CD14-positive monocyte (primary cell): Measurements from ENCODE around the gene HACD3. TPM values are rescaled to one million over a fixed set of nuclear protein-coding genes. Genes with fewer than 3 reads are reported as not detected.

Experiments used
- DNase-seq, 3 donors: peaks; one replicate each; pipeline ENCODE4 v3.0.0-alpha.2; 2011 to 2022
- H2AFZ ChIP-seq: 2 replicates; pipeline ENCODE4 v1.6.0; 2012; ENCODE audit warnings: mild to moderate bottlenecking, low read depth, low read length, inconsistent platforms; ENCODE audit not compliant: insufficient read depth, poor library complexity, severe bottlenecking
- H3K27ac ChIP-seq, 2 donors: 1 replicate in 1 of 2; 2 replicates in 1 of 2; pipeline ENCODE4 v1.5.1; 2012 to 2013; ENCODE audit warnings: low read length in 2 of 2, control low read depth in 1 of 2, inconsistent platforms in 1 of 2, low read depth in 1 of 2, mild to moderate bottlenecking in 1 of 2
- H3K27me3 ChIP-seq, 2 donors: one replicate each; pipeline versions ENCODE4 v1.6.0 to v1.6.1; 2011 to 2013; ENCODE audit warnings: low read length in 2 of 2; ENCODE audit not compliant: control insufficient read depth in 2 of 2, insufficient read depth in 2 of 2
- H3K36me3 ChIP-seq, 2 donors: replicated peaks in 1 of 2; 1 replicate in 1 of 2; 2 replicates in 1 of 2; pipeline versions ENCODE4 v1.5.1 to v1.6.1; 2012 to 2013; ENCODE audit warnings: low read length in 2 of 2, control low read depth in 1 of 2, inconsistent platforms in 1 of 2, mild to moderate bottlenecking in 1 of 2; ENCODE audit not compliant: insufficient read depth in 2 of 2, control insufficient read depth in 1 of 2
- H3K4me1 ChIP-seq, 2 donors: 1 replicate in 1 of 2; 2 replicates in 1 of 2; pipeline versions ENCODE4 v1.5.1 to v1.6.1; 2012 to 2013; ENCODE audit warnings: low read length in 2 of 2, control low read depth in 1 of 2, inconsistent platforms in 1 of 2, mild to moderate bottlenecking in 1 of 2, moderate library complexity in 1 of 2; ENCODE audit not compliant: insufficient read depth in 2 of 2, control insufficient read depth in 1 of 2
- H3K4me2 ChIP-seq: replicated peaks from 2 replicates; pipeline ENCODE3; 2012; ENCODE audit warnings: low read length, moderate library complexity, mild to moderate bottlenecking; ENCODE audit not compliant: poor library complexity, severe bottlenecking; ENCODE audit errors: extremely low read depth
- H3K4me3 ChIP-seq, 3 experiments: fragments of 200-600 bp in 1 of 3; sonication (generic) in 1 of 3; replicated peaks in 1 of 3; 1 replicate in 2 of 3; 2 replicates in 1 of 3; pipeline ENCODE4 v1.5.1; 2011 to 2013; ENCODE audit warnings: low read length in 3 of 3, mild to moderate bottlenecking in 3 of 3, control low read depth in 2 of 3, low read depth in 2 of 3, inconsistent platforms in 1 of 3, moderate library complexity in 1 of 3
- H3K79me2 ChIP-seq: 2 replicates; pipeline ENCODE4 v1.6.0; 2012; ENCODE audit warnings: mild to moderate bottlenecking, control low read depth, inconsistent platforms, low read length, moderate library complexity; ENCODE audit not compliant: insufficient read depth
- H3K9ac ChIP-seq: 2 replicates; pipeline ENCODE4 v1.6.0; 2017; ENCODE audit warnings: low read length, mild to moderate bottlenecking; ENCODE audit not compliant: insufficient read depth, poor library complexity, severe bottlenecking
- H3K9me3 ChIP-seq, 2 donors: replicated peaks in 1 of 2; 1 replicate in 1 of 2; 2 replicates in 1 of 2; pipeline versions ENCODE4 v1.5.1 to v1.6.1; 2012 to 2013; ENCODE audit warnings: low read length in 2 of 2, control low read depth in 1 of 2; ENCODE audit not compliant: control insufficient read depth in 1 of 2, insufficient read depth in 1 of 2
- H4K20me1 ChIP-seq: 2 replicates; pipeline ENCODE4 v1.6.0; 2012; ENCODE audit warnings: mild to moderate bottlenecking, low read length, control low read depth, moderate library complexity; ENCODE audit not compliant: insufficient read depth
- H3K27ac Mint-ChIP-seq, 7 donors: one replicate each; pipeline ENCODE4 v1.8.0; 2020; ENCODE audit warnings: mild to moderate bottlenecking in 7 of 7, mixed read lengths in 7 of 7, moderate library complexity in 6 of 7, inconsistent platforms in 2 of 7
- H3K27me3 Mint-ChIP-seq, 3 donors: one replicate each; pipeline ENCODE4 v1.8.0; 2021 to 2022; ENCODE audit warnings: low read depth in 3 of 3, mild to moderate bottlenecking in 3 of 3, mixed read lengths in 3 of 3, moderate library complexity in 3 of 3, inconsistent platforms in 1 of 3
- H3K36me3 Mint-ChIP-seq, 2 donors: one replicate each; pipeline ENCODE4 v1.8.0; 2020; ENCODE audit warnings: mixed read lengths in 2 of 2, inconsistent platforms in 1 of 2, mild to moderate bottlenecking in 1 of 2
- H3K4me1 Mint-ChIP-seq: one replicate; pipeline ENCODE4 v1.8.0; 2020; ENCODE audit warnings: mild to moderate bottlenecking, mixed read lengths
- H3K4me3 Mint-ChIP-seq, 2 donors: one replicate each; pipeline ENCODE4 v1.8.0; 2020; ENCODE audit warnings: mild to moderate bottlenecking in 2 of 2, mixed read lengths in 2 of 2, moderate library complexity in 1 of 2
- H3K9me3 Mint-ChIP-seq, 7 donors: one replicate each; pipeline ENCODE4 v1.8.0; 2020 to 2022; ENCODE audit warnings: mixed read lengths in 7 of 7, mild to moderate bottlenecking in 6 of 7, moderate library complexity in 6 of 7, inconsistent platforms in 2 of 7
- CTCF ChIP-seq: fragments of 200-600 bp; IDR thresholded peaks from one replicate; pipeline ENCODE4 v1.8.0; 2022; ENCODE audit warnings: antibody characterized with exemption, mild to moderate bottlenecking
- WGBS: methylation state at CpG from one replicate; pipeline ENCODE4 v1.1.5; 2013; ENCODE audit warnings: missing lambda C conversion rate; ENCODE audit not compliant: insufficient coverage; 5-methylcytosine and 5-hydroxymethylcytosine counted together
- intact Hi-C, 2 donors: fragments of 100-400 bp; cut with micrococcal nuclease; formaldehyde crosslinking; loops; one replicate each; pipeline versions ENCODE4 v1.15.0 to v1.15.1; 2023
- polyA plus RNA-seq, 3 donors: library from polyadenylated mRNA; depleted of rRNA in 1 of 3; unstranded in 2 of 3; stranded (reverse) in 1 of 3; fragments of 300-500 nt in 2 of 3; fragments of >200 nt in 1 of 3; fragmentation: Illumina TruSeq in 2 of 3; gene quantifications; 1 replicate in 2 of 3; 2 replicates in 1 of 3; pipeline ENCODE4 v1.2.3, GENCODE V29; 2012 to 2021

HACD3 gene
- polyA plus RNA-seq, 3 donors = 2.4 to 12.1 (median 10.8) TPM

- no peak overlapping the region for H2AFZ ChIP-seq
- no peak overlapping the region for H3K4me2 ChIP-seq
- no peaks in the 10 kb centered on the region for H3K79me2 ChIP-seq
- no peak for TF ChIP-seq CTCF
- Mint-ChIP-seq H3K4me3 (no peak overlapping the region), H3K36me3 (peaks cover 27 to 38% of the 10 kb centered on the region in 2 donors), H3K4me1 (no peaks in the 10 kb centered on the region), H3K27me3 (peaks cover 0 to 3% (median 0%) of the 10 kb centered on the region in 3 donors), H3K9me3 (peaks cover 0 to 2% (median 0%) of the 10 kb centered on the region in 7 donors), H3K27ac (no peak overlapping the region)
- 100% methylated on average over 3 of the region's 5 CpGs for WGBS
- no peaks in the 10 kb centered on the region for H3K27me3 ChIP-seq
- no peak overlapping the region for H3K4me3 ChIP-seq
- no peaks in the 10 kb centered on the region for H3K9me3 ChIP-seq
- H3K9ac ChIP-seq = no peak overlapping the region
- H3K36me3 ChIP-seq = peaks cover 3 to 56% of the 10 kb centered on the region in 2 donors
- H3K27ac ChIP-seq = no peak overlapping the region
- intact Hi-C loops = no loop called here
- H3K4me1 ChIP-seq = no peaks in the 10 kb centered on the region
- H4K20me1 ChIP-seq = no peaks in the 10 kb centered on the region
- no peak for DNase-seq
These were observed 28.1 kb downstream of the HACD3 start for GRCh38 chr15:65558336-65558735.

GRCh38 chr15:65558997-65559760 is 28.9 kb downstream of the HACD3 start:
- no peak overlapping the region for H3K4me3 Mint-ChIP-seq
- Histone ChIP-seq H3K36me3 (peaks cover 5 to 63% of the 10 kb centered on the region in 2 donors), H3K4me1 (no peaks in the 10 kb centered on the region), H3K27me3 (no peaks in the 10 kb centered on the region), H3K4me3 (no peak overlapping the region), H3K9me3 (no peaks in the 10 kb centered on the region), H2AFZ (no peak overlapping the region), H3K9ac (no peak overlapping the region), H3K4me2 (no peak overlapping the region), H3K79me2 (no peaks in the 10 kb centered on the region), H4K20me1 (no peaks in the 10 kb centered on the region), H3K27ac (no peak overlapping the region)
- no peak for DNase-seq
- no peak for TF ChIP-seq CTCF
- WGBS = 100% methylated on average over 2 of the region's 6 CpGs
- intact Hi-C loops = no loop called here
- peak overlapping the region in 1 of 7 donors; percentile 31 for H3K27ac Mint-ChIP-seq
- peaks cover 34 to 45% of the 10 kb centered on the region in 2 donors for H3K36me3 Mint-ChIP-seq
- no peaks in the 10 kb centered on the region for H3K4me1 Mint-ChIP-seq
- peaks cover 0 to 2% (median 0%) of the 10 kb centered on the region in 7 donors for H3K9me3 Mint-ChIP-seq
- peaks cover 0 to 3% (median 0%) of the 10 kb centered on the region in 3 donors for H3K27me3 Mint-ChIP-seq
